ENCODE results near the gene RAB26. TPM values are rescaled to one million over a fixed set of nuclear protein-coding genes. Genes with fewer than 3 reads are reported as not detected.

Gene RAB26
- polyA plus RNA-seq, 3 donors, result 2.7 to 3.1 (median 3.0) TPM

DNA sequence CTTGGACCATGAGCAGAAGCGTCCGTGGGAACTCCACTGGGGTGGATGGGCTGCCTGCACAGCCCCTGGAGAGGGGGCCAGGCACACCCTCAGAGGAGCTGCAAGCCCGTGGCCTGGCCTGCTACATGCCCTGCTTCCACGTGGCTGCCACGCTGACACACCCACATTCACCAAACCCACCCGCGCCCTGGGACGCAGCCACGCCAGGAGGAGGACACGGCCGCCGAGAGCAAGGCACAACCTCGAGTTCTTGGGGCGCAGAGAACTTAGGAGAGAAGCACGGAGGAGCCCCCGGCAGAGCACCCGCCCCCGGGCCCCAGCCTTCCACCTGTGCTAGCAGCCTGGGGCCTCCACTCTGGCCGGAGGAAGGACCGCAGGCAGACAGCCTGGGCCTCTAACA, 29.1 kb downstream of the RAB26 start:
- DNase-seq (ENCODE audit: low read depth in 3 of 3, low spot score in 2 of 3), result no peak

DNA sequence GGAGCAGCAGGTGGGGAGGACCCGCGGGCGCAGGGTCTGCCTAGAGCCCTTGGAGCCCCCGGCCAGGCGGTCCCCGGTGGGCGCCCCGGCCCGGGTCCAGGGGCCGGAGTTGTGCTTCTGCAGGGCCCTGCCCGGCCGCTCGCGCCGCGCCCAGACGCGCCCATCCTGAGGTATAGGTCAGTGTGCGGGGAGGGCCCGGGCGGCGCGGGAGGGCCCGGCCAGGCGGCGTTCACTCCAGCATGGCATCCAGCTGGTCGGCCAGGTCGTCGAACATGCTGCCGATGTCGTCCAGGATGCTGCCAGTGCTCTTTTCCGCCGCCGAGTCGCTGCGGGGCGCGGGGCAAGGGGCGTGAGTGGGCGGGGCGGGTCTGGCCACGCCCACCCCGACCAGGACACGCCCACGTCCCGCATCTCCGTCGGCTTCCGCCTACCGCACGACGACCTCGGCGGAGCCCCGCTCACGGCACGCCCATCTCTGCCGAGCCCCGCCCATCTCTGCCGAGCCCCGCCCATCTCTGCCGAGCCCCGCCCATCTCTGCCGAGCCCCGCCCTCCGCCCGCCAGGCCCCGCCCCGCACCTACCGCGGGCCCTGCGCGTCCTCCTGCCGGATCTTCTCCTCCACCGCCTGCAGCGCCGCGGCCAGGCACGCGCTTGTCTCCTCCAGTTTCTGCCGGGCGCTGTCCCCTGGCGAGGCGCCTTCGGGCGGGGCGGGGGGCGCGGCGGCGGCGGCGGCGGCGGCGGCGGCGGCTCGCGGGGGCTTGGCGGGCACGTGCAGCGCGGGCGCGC, 30.1 kb downstream of the RAB26 start:
- DNase-seq (ENCODE audit: low read depth in 3 of 3, low spot score in 2 of 3), result no peak

DNA sequence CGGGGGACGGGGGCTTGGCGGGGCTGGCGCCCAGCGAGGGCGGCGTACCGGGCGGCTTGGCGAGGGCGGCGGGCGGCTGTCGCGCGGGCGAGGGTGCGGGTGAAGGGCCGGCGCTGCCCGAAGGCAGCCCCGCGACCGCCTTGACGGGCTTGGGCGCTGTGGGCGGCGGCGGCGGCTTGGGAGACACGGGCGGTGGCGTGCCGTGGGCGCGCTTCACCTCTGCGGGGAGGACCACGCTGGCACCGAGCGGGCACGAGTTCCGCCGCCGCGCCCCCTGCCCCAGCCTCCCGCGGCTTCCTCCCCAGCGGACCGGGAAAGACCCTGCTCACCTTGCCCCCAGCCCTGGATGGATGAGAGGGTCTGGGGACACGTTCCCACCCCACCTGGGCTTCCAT, 30.7 kb downstream of the RAB26 start:
- DNase-seq (ENCODE audit: low read depth in 3 of 3, low spot score in 2 of 3), result no peak

DNA sequence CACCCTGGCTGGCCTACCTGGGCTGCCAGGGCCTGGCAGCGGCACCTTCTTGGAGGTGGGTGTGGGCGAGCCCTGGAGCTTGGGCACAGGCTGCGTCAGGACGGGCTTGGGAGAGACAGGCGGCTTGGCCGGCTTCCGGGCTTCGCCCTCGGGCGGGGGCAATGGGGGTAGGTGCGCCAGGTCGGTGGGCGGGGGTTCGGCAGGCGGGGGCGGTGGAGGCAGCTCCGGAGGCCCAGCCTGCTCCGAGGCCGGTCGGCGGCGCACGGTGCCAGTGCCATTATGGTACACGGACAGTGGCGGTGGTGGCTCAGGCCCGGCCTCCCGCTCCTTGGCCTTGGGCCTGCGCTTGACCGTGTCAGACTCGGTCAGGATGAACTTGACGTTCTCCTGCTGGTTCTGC, 31.2 kb downstream of the RAB26 start:
- DNase-seq (ENCODE audit: low read depth in 3 of 3, low spot score in 2 of 3), result no peak

DNA sequence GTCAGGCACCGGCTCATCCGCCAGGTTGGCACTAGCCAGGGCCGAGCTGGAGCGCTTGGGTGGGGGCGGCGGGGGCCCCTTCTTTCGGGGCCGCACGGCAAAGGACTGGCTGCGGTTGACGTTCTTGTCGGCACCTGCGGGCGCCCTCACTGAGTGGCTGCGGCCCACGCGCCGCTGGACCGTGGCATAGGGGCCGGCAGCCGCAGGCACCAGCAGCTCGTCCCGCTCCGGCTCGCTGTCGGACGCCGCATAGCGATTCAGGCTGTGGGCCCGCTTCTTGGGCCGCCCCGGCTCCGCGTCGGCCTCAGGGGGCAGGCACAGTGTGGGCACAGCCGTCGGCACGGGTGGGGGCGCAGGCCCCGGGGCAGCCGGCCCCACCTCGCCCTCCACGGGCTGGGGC, 32.0 kb downstream of the RAB26 start:
- no peak for DNase-seq (ENCODE audit: low read depth in 3 of 3, low spot score in 2 of 3)

DNA sequence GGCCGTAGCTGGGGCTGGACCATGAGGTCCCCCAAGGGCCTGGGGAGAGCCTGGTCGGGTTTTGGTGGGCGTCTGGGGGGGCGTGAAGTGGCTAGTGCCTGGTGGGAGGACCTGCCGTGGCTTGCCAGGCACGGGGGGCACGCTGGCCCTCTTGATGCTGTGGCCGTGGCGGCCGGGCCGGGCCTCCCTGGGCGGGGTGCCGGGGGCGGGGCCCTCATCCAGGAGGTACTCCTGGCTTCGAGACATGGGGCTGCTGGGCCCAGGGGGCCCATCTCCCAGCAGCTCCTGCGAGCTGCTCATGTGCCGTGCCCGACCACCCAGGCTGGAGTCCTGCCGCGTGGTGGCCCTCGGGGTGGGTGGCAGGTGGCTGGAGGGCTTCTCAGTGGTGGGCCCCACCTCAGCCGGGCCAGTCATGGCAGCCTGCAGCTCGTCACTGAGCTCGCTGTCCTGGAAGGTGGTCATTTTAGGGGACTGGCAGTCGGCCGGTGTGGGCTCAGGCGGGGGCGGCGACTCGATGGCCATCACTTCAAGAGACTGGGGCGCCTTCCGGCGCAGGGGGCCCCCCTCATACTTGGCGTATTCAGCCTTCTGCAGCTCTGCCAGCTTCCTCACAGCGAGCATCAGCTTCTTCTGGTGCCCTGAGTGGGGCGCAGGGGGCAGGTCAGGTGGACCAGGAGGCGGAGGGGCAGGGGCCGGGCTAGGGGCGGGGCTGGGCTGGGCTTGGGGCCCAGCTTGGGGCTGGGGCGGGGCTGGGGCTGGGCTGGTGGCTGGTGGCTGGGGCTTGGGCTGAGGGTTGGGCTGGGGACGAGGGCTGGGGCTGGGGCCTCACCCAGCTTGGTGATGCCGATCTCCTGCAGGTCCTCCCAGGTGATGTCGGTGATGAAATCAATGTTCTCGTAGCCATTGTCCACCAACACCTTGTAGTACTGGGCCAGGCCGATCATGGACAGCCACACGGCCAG, 32.8 kb downstream of the RAB26 start:
- no peak for DNase-seq (ENCODE audit: low read depth in 3 of 3, low spot score in 2 of 3)

DNA sequence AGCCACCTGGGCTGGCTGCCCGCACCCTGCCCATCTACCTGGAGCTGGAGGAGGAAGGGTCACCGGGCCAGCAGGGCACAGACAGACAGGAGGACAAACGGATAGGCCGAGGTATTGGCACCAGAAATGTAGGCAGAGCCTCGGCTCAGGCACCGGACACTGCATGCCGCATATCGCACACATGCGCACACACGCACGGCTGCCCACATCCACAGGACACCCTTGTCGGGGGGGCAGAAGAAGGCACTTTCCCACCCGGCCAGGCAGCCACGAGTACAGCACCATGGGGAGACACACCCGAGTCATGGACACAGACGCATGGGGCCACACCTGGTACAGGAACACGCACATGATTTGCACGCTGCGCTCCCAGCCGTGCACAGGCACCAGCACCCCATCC, 33.5 kb downstream of the RAB26 start:
- DNase-seq (ENCODE audit: low read depth in 3 of 3, low spot score in 2 of 3), result no peak

DNA sequence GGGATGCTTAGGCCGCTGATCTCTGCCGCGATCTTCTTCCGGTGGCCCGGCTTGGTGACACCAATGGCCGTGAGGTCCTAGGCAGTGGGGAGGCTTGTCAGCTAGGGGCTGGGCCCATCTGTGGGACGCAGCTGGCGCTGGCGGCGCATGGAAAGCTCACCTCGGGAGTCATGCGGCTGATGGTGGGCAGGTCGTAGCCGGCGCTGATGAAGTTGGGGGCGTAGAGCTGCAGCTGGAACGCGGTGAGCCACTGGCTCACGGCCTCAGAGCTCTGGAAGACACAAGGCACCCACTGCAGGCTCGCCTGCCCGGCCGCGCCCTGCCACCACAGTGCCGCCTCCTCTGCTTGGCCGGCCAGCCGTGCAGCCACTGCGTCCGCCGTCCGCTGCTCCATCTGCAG, 35.2 kb downstream of the RAB26 start:
- DNase-seq (ENCODE audit: low read depth in 3 of 3, low spot score in 2 of 3), result no peak

DNA sequence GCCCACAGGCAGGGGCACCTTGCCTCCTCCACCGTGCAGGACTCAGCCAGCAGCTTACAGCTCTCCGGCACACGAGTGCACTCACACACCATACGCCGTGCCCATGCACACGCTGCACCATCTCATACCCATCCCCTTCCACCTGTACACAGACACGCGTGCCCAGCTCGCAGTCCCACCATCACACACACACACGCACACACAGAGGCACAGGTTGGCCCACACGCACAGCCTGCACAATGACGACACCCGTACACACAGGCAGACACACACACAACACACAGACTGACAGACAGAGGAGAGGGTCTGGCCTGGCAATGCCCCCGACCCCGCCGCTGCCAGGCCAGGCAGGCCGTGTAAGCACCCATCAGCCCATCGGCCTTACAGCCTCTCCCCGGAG, 35.9 kb downstream of the RAB26 start:
- no peak for DNase-seq (ENCODE audit: low read depth in 3 of 3, low spot score in 2 of 3)

DNA sequence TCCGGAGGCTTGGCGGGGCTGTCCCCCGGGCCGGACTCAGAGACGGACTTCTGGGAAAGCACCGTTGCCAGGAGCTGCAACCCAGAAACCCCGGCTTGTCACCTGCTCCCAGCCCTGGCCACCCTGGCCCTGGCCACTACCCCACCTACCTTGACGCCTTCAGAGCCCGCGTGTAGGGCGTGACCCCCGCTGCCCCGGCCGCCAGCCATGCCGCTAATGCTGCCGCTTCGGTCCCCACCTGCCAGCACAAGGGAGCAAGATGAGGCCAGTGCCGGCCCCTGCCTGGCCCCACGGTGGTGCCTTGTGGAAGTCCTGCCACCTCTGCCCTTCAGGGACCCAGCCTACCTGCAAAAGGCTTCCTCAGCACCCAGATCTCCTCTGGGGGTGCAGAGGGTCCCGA, 36.5 kb downstream of the RAB26 start:
- DNase-seq (ENCODE audit: low read depth in 3 of 3, low spot score in 2 of 3), result no peak

DNA sequence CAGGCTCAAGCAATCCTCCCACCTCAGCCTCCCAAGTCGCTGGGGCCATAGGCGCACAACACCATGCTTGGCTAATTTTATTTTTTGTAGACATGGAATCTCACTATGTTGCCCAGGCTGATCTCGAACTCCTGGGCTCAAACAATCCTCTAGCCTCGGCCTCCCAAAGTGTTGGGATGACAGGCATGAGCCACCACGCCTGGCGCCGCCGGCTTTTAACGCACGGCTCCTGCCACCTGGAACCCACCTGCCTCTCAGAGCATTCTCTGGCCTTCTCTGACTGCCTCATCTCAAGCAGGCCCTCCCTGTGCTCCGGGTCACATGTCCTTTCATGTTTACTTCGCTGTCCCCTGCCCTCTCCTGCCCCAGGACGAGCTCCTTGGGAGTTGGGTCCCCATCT, 37.6 kb downstream of the RAB26 start:
- no peak for DNase-seq (ENCODE audit: low read depth in 3 of 3, low spot score in 2 of 3)

DNA sequence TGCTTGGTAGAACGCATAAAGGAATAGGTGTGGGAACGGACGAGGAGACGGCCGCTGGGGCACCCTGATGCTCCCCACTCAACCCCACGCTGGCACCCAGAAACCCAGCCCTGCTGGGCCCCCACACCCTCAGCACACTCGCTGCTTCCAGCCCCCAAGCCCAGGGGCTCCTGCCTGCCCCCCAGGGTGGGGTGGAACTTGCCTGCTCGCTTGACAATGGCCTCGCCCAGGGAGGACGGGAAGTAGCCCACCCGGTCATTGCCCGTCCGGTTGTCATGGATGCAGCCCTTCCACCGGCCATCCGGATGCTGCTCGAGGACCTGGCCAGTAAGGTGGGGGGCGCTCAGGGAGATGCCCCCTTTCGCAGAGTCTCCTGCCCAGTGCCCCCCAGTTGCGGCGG, 38.1 kb downstream of the RAB26 start:
- no peak for DNase-seq (ENCODE audit: low read depth in 3 of 3, low spot score in 2 of 3)

DNA sequence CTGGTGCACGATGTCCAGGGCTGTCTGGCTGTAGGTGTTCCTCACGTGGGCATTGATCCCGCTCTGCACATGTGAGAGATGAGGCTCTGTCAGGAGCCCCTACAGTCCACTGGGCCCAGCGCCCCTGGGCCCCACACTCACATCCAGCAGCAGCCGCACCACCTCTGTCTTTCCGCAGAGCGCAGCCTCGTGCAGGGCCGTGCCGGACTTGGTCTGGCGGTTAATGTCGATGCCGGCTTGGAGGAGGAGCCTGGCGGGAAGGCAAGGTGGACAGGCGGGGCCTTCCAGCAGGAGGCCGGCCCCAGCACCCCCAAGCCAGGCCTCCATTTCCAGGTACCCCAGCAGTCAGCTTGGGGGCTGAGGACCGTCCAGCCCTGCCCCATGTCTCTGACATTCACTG, 38.8 kb downstream of the RAB26 start:
- DNase-seq (ENCODE audit: low read depth in 3 of 3, low spot score in 2 of 3), result no peak

DNA sequence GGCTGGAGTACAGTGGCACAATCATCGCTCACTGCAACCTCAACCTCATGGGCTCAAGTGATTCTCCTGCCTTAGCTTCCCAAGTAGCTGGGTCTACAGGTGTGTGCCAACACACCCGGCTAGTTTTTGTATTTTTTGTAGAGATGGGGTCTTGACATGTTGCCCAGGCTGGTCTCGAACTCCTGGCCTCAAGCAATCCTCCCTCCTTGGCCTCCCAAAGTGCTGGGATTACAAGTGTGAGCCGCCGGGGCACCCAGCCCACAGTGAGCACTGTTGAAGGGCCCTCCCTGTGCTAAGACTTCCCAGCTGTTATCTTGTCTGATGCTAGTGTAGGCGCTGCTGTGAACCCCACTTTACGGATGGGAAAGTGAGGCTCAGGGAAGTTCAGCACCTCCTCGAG, 40.0 kb downstream of the RAB26 start:
- DNase-seq (ENCODE audit: low read depth in 3 of 3, low spot score in 2 of 3), result no peak

DNA sequence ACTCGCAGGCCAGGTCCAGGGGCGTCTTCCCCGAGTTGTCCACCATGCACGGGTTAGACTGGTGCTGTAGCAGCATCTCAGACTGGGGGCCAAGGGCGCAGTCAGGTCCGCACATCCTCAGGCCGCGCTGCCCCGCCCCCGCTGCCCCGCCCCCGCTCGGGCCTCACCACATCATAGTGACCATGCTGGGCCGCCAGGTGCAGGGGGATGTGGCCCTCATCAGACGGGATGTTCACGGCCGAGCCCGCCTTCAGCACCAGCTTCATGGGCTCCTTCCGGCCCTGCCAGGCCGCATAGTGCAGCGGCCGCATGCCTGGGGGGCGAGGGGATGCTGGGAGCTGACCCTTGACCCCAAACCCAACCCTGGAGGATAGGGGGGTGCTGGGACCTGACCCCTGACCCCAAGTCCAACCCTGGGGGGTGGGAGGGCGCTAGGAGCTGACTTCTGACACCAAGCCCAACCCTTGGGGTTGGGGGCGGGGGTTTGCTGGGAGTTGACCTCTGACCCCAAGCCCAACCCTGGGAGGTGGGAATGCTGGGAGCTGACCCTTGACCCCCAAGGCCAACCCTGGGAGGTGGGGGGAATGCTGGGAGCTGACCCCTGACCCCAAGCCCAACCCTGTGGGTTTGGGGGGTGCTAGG, 40.9 kb downstream of the RAB26 start:
- no peak for DNase-seq (ENCODE audit: low read depth in 3 of 3, low spot score in 2 of 3)

DNA sequence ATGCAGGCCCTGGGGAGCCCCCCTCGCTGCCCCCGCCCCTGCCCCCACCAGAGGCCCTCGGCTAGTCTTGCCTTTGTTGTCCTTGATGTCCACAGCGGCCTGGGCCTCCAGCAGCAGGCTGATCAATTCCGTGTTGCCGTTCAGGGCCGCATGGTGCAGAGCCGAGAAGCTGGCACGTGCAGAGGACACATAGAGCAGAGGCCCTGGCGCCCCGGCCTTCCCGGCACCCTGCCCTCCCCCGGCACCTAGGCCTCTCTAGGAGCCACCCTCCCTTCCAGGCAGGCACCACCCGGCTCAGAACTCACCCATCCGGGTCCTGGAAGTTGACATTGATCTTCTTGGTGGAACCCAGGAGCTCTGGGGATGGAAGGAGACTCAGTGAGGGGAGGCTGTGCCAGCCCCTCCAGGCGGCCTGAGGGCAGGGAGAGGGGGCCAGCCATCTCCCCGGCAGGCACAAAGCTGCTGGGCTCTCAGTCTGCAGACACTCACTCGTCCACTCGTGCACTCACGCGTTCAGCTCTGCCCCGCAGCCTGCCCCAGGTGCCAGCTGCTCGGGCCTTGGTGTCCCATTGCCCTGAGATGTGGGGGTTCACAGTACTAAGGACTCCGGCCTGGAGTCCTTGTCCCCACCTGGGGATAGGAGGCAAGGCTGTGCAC, 41.7 kb downstream of the RAB26 start:
- DNase-seq (ENCODE audit: low read depth in 3 of 3, low spot score in 2 of 3), result no peak

DNA sequence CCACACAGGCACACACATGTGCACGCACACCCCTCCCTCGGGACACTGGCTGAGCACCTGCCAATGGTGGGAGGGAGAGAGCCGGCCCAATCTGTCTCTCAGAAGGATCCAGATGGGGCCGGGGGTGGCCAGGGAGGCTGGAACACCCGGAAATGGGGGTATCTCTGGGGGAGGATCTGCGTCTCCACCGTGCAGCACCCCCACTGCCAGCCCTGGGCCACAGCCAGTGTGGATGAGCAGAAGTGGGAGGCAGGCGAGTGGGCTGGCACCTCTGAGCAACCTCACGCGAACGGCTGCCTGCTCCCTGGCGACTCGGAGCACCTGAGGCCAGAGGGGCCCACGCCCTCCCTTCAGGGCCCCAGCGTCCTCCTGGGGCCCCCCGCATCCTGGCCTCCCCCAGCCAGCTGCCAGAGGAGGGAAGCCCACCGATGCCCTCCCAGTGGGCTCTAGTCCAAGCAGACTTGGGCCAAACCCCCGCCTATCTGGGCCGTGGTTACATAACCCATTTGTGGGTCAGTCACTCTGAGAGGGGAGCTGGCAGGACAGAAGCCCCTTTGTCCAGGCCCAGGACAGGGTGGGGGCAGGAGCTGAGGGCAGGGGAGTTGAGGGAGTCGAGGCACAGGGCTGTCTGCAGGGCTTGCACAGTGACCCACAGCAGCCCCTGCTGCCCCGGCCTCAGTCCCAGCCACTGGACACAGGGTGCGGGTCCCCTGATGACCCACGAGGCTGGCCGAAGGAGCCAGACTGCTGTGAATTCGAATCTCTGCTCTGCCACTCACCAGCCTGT, 42.4 kb downstream of the RAB26 start:
- no peak for DNase-seq (ENCODE audit: low read depth in 3 of 3, low spot score in 2 of 3)

DNA sequence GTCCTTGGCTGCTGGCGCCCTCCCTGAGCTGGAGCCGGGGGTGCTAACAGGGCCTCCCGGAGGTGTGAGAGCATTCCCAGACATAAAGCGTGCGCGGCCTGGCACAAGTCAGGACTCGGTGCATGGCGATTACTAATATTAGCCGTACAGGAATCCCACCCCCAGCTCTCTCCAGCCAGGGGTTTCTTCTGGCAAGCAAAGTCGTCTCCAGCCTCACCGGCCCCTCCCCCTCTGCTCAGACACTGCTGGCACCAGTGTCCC, 43.0 kb downstream of the RAB26 start:
- DNase-seq (ENCODE audit: low read depth in 3 of 3, low spot score in 2 of 3), result no peak

DNA sequence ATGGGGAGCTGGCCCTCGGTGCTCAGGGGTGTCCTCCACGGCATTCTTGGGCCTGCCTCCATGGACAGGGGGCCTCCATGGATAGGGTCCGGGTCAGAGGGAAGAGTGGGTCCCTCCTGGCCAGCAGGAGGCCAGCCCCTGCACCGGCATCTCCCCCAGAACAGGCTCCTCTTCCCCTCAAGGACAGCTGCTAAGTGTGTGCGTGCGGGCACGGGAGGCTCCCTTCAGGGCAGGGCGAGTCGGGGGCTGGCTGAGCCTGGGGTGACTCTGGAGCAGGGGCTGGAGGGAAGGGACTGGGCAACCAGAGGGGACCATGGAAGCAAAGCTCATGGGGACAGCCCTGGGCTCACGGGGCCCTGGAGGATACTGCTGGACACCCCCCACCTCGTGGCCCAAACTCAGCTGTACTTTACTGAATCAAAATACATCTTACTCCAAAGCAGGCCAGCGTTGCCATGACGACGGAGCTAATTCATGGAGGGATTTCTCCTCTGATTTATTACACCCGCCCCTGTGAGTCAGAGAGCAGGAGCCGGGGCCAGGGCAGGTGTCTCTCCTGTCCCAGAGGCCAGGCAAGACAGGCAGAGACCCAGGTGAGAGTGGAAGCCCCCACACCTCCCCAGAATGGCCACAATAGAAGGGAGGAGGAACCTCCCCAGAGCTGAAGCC, 45.9 kb downstream of the RAB26 start:
- DNase-seq (ENCODE audit: low read depth in 3 of 3, low spot score in 2 of 3), result no peak

DNA sequence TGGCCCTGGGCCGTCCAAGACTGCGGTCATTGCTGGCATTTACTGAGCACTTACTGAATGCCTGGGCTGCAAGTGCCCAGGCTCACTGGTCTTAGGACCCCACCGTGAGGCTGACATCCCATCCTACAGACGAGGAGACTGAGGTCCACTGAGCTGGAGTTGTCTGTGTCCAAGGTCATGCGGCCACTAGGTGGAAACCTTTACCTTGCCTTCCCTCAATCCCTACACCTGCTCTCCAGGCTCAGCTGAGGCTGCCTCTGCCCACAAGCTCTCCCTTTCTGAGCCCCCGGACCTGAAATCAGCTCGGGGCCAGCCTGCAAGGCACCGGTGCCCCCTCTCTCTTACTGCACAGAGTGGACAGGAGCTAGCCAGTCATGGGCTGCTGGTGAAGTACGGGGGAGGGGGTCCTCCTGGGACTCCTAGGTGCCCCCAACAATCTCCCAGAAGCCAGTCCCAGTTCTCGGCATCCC, 46.5 kb downstream of the RAB26 start:
- no peak for DNase-seq (ENCODE audit: low read depth in 3 of 3, low spot score in 2 of 3)

All from right renal cortex interstitium (tissue), 3 donors.